Ovary (tissue), 3 donors: ENCODE results near the gene PDK1.

Experiments used
- POLR2A ChIP-seq: fragments of 450-650 bp; IDR thresholded peaks from one replicate; pipeline ENCODE4 v1.6.1; 2017; ENCODE audit warnings: antibody characterized with exemption, mild to moderate bottlenecking, moderate library complexity
- TF ChIP-seq, protein P1 (sequence below), 3 donors: fragments of 450-650 bp in 2 of 3; fragments of 200-600 bp in 1 of 3; IDR thresholded peaks; one replicate each; pipeline versions ENCODE4 v1.5.1 to v1.8.0; 2016 to 2022; ENCODE audit warnings: antibody characterized with exemption in 3 of 3, mild to moderate bottlenecking in 1 of 3
- donor health status: DM: no; HTN: no; CAD: no.

DNA sequence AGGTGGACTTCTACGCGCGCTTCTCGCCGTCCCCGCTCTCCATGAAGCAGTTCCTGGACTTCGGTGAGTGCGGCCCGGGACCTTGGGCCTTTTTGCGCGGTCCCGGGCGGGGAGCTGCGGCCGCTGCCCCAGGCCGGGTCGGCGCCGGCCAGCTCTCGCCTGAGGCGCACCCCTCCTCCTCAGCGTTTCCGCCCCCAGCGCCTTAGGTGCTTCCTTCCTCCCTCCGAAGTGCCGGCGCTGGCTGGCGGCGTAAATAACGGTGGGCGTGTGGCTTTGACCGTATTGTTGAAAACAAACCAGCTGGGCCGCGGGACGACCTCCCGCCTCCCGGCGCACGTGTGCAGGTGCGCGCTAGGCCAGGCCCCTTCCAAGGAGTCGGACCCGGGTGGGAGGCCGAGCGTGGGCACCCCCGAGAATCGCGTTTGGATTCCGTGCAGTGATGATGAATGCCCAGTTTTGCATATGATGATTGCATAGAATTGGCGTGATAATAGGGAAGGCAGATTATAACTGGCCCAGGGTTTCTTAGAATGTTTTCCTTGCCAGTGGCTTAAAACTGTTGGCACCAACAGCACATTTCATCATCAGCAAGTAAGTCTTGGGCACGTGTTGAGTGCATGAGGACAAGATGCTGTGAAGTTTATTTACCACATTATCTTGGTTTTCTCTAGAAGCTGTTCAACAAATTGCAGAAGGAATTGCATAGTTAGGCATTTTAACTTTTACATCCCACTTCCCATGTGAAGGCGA, 569 bp downstream of the PDK1 start:
- TF ChIP-seq POLR2A = no peak
- TF ChIP-seq, protein P1, sequence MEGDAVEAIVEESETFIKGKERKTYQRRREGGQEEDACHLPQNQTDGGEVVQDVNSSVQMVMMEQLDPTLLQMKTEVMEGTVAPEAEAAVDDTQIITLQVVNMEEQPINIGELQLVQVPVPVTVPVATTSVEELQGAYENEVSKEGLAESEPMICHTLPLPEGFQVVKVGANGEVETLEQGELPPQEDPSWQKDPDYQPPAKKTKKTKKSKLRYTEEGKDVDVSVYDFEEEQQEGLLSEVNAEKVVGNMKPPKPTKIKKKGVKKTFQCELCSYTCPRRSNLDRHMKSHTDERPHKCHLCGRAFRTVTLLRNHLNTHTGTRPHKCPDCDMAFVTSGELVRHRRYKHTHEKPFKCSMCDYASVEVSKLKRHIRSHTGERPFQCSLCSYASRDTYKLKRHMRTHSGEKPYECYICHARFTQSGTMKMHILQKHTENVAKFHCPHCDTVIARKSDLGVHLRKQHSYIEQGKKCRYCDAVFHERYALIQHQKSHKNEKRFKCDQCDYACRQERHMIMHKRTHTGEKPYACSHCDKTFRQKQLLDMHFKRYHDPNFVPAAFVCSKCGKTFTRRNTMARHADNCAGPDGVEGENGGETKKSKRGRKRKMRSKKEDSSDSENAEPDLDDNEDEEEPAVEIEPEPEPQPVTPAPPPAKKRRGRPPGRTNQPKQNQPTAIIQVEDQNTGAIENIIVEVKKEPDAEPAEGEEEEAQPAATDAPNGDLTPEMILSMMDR (IDR thresholded peaks at IDR 0.05) = no peak
